Neural cell (in vitro differentiated cells): ENCODE results near the gene FAS. TPM values are rescaled to one million over a fixed set of nuclear protein-coding genes. Genes with fewer than 3 reads are reported as not detected.

ENCODE experiments used
- polyA plus RNA-seq: library from polyadenylated mRNA; depleted of rRNA; stranded (reverse); fragments of >200 nt; gene quantifications from 2 replicates; pipeline ENCODE4 v1.2.3, GENCODE V29; 2014
- small RNA-seq, 3 experiments: library from RNA; depleted of rRNA; stranded (forward); fragments of <200 nt; gene quantifications; one replicate each; pipeline ENCODE3, GENCODE V24; 2012

FAS gene
- polyA plus RNA-seq, 1 donor from 2014 or later = 2.5 TPM

Small RNA genes lying within 50 kb of the gene (small RNA-seq; reads per million reads assigned to genes)
- gene MIR4679-2 = 0 reads per million in 3 experiments
- 0 reads per million in 3 experiments for gene RF02116

Other genes with a start within 250 kb of the FAS start
- gene LIPN, start 230.8 kb upstream of the FAS start, polyA plus RNA-seq = not detected in 2 replicates
- not detected in 2 replicates for gene LIPM, start 188.1 kb upstream of the FAS start, polyA plus RNA-seq
- 0.57 and 1.3 TPM in 2 replicates for gene ANKRD22, start 139.0 kb upstream of the FAS start, polyA plus RNA-seq
- 21.9 and 22.4 TPM in 2 replicates for gene STAMBPL1, start 110.6 kb upstream of the FAS start, polyA plus RNA-seq
- 0.53 and 1.2 TPM in 2 replicates for gene ACTA2, start 38.0 kb upstream of the FAS start, polyA plus RNA-seq
- 0.22 TPM in 1 of 2 replicates, not detected in the other for gene CH25H, start 216.5 kb downstream of the FAS start, polyA plus RNA-seq